ENCODE results near the gene ACTRT2.

Gene ACTRT2

GRCh38 chr1:2981981-2982614, 39.2 kb upstream of the ACTRT2 start:
- peaks cover 0 to 22% (median 14%) of the 10 kb centered on the region in 10 experiments; a peak in 13 of 20 replicates for H3K4me1 ChIP-seq
- H3K36me3 ChIP-seq, result no peaks in the 10 kb centered on the region
- H3K27me3 ChIP-seq, result no peaks in the 10 kb centered on the region; a peak in 1 of 22 replicates
- H4K20me1 ChIP-seq, result peaks cover 0 to 29% (median 0%) of the 10 kb centered on the region in 11 experiments; a peak in 6 of 22 replicates
- no peaks in the 10 kb centered on the region for H3K9me3 ChIP-seq (replicated peaks in 1 of 11)
- H3K27ac ChIP-seq, result no peak overlapping the region
- peak overlapping the region in 8 of 11 experiments; percentile 29 to 72 (median 64); a peak in 15 of 22 replicates for H3K4me2 ChIP-seq
- no peak overlapping the region for H3K4me3 ChIP-seq
- H3K9ac ChIP-seq, result peak overlapping the region in 3 of 11 experiments; percentile 9 to 47 (median 13); a peak in 2 of 22 replicates
- no peak for TF ChIP-seq Cebpa-rat (IDR thresholded peaks at IDR 0.05)

GRCh38 chr1:2982615-2983318, 38.5 kb upstream of the ACTRT2 start:
- H3K4me2 ChIP-seq, result peak overlapping the region in 8 of 11 experiments; percentile 29 to 72 (median 64); a peak in 13 of 22 replicates
- no peaks in the 10 kb centered on the region; a peak in 1 of 22 replicates for H3K27me3 ChIP-seq
- no peaks in the 10 kb centered on the region for H3K36me3 ChIP-seq
- H3K4me1 ChIP-seq, result peaks cover 0 to 22% (median 14%) of the 10 kb centered on the region in 10 experiments; a peak in 13 of 20 replicates
- no peak overlapping the region for H3K27ac ChIP-seq
- H3K9ac ChIP-seq, result 0 out of 22 replicates have a peak overlapping the region, but pooled peaks of 1 of the 11 experiments have one; percentile 9
- H4K20me1 ChIP-seq, result peaks cover 0 to 29% (median 0%) of the 10 kb centered on the region in 11 experiments; a peak in 6 of 22 replicates
- H3K9me3 ChIP-seq (replicated peaks in 1 of 11), result no peaks in the 10 kb centered on the region
- H3K4me3 ChIP-seq, result no peak overlapping the region
- TF ChIP-seq Cebpa-rat (IDR thresholded peaks at IDR 0.05), result no peak

- TF ChIP-seq Cebpa-rat (IDR thresholded peaks at IDR 0.05), result no peak
Observed at GRCh38 chr1:2983319-2983705, 38.0 kb upstream of the ACTRT2 start.

GRCh38 chr1:2983706-2984398, 37.4 kb upstream of the ACTRT2 start:
- peaks cover 0 to 22% (median 14%) of the 10 kb centered on the region in 10 experiments; a peak in 13 of 20 replicates for H3K4me1 ChIP-seq
- H3K4me2 ChIP-seq, result no peak overlapping the region
- peaks cover 0 to 29% (median 0%) of the 10 kb centered on the region in 11 experiments; a peak in 6 of 22 replicates for H4K20me1 ChIP-seq
- no peak for TF ChIP-seq Cebpa-rat (IDR thresholded peaks at IDR 0.05)
- no peak overlapping the region for H3K9ac ChIP-seq
- H3K9me3 ChIP-seq (replicated peaks in 1 of 11), result no peaks in the 10 kb centered on the region
- H3K27ac ChIP-seq, result no peak overlapping the region
- H3K4me3 ChIP-seq, result no peak overlapping the region
- no peaks in the 10 kb centered on the region; a peak in 1 of 22 replicates for H3K27me3 ChIP-seq
- no peaks in the 10 kb centered on the region for H3K36me3 ChIP-seq

More at GRCh38 chr1:2983319-2983705, 38.0 kb upstream of the ACTRT2 start:
- Histone ChIP-seq H4K20me1 (peaks cover 0 to 29% (median 0%) of the 10 kb centered on the region in 11 experiments; a peak in 6 of 22 replicates), H3K27me3 (no peaks in the 10 kb centered on the region; a peak in 1 of 22 replicates), H3K4me2 (no peak overlapping the region), H3K9ac (no peak overlapping the region), H3K27ac (no peak overlapping the region), H3K4me3 (no peak overlapping the region), H3K4me1 (peaks cover 0 to 22% (median 14%) of the 10 kb centered on the region in 10 experiments; a peak in 13 of 20 replicates), H3K9me3 (replicated peaks in 1 of 11) (no peaks in the 10 kb centered on the region), H3K36me3 (no peaks in the 10 kb centered on the region)

- TF ChIP-seq Cebpa-rat (IDR thresholded peaks at IDR 0.05), result no peak
- no peak overlapping the region for H3K4me3 ChIP-seq
- peaks cover 0 to 22% (median 14%) of the 10 kb centered on the region in 10 experiments; a peak in 13 of 20 replicates for H3K4me1 ChIP-seq
- H3K27ac ChIP-seq, result no peak overlapping the region
- no peak overlapping the region for H3K4me2 ChIP-seq
- no peak overlapping the region for H3K9ac ChIP-seq
- peaks cover 0 to 29% (median 0%) of the 10 kb centered on the region in 11 experiments; a peak in 6 of 22 replicates for H4K20me1 ChIP-seq
- no peaks in the 10 kb centered on the region; a peak in 1 of 22 replicates for H3K27me3 ChIP-seq
- no peaks in the 10 kb centered on the region for H3K36me3 ChIP-seq
- no peaks in the 10 kb centered on the region for H3K9me3 ChIP-seq (replicated peaks in 1 of 11)
Observed at GRCh38 chr1:2984399-2985061, 36.7 kb upstream of the ACTRT2 start.

GRCh38 chr1:2985067-2985561, 36.2 kb upstream of the ACTRT2 start:
- peaks cover 0 to 28% (median 0%) of the 10 kb centered on the region in 11 experiments; a peak in 6 of 22 replicates for H4K20me1 ChIP-seq
- H3K4me3 ChIP-seq, result no peak overlapping the region
- no peaks in the 10 kb centered on the region; a peak in 1 of 22 replicates for H3K27me3 ChIP-seq
- no peaks in the 10 kb centered on the region for H3K36me3 ChIP-seq
- TF ChIP-seq Cebpa-rat (IDR thresholded peaks at IDR 0.05), result no peak
- H3K9ac ChIP-seq, result no peak overlapping the region
- no peaks in the 10 kb centered on the region for H3K9me3 ChIP-seq (replicated peaks in 1 of 11)
- peaks cover 0 to 21% (median 14%) of the 10 kb centered on the region in 10 experiments; a peak in 13 of 20 replicates for H3K4me1 ChIP-seq
- no peak overlapping the region for H3K27ac ChIP-seq
- H3K4me2 ChIP-seq, result no peak overlapping the region

- no peaks in the 10 kb centered on the region for H3K9me3 ChIP-seq (replicated peaks in 1 of 11)
- no peaks in the 10 kb centered on the region; a peak in 1 of 22 replicates for H3K27me3 ChIP-seq
- peaks cover 0 to 16% (median 12%) of the 10 kb centered on the region in 10 experiments; a peak in 13 of 20 replicates for H3K4me1 ChIP-seq
- peaks cover 0 to 24% (median 0%) of the 10 kb centered on the region in 11 experiments; a peak in 5 of 22 replicates for H4K20me1 ChIP-seq
- no peak for TF ChIP-seq Cebpa-rat (IDR thresholded peaks at IDR 0.05)
- H3K27ac ChIP-seq, result no peak overlapping the region
- H3K36me3 ChIP-seq, result no peaks in the 10 kb centered on the region
- H3K4me3 ChIP-seq, result no peak overlapping the region
- no peak overlapping the region for H3K9ac ChIP-seq
- H3K4me2 ChIP-seq, result no peak overlapping the region
Observed at GRCh38 chr1:2985694-2986548, 35.3 kb upstream of the ACTRT2 start.
